KOPT-K1 (cell line): ENCODE measurements around the gene GLA.

Experiments
- H3K27ac ChIP-seq: fragments of 200-600 bp; sonication (generic); 2 replicates; pipeline ENCODE4 v1.5.1; 2016; ENCODE audit warnings: antibody characterized with exemption, mild to moderate bottlenecking, low read depth, low read length; ENCODE audit not compliant: poor library complexity, severe bottlenecking
- H3K36me3 ChIP-seq: fragments of 200-600 bp; sonication (generic); 2 replicates; pipeline ENCODE4 v1.5.1; 2017; ENCODE audit warnings: antibody characterized with exemption, mild to moderate bottlenecking, low read length, moderate library complexity; ENCODE audit not compliant: insufficient read depth
- H3K9me3 ChIP-seq: fragments of 200-600 bp; sonication (generic); 2 replicates; pipeline ENCODE4 v1.5.1; 2017; ENCODE audit warnings: antibody characterized with exemption, low read length, mild to moderate bottlenecking; ENCODE audit not compliant: insufficient read depth, poor library complexity, severe bottlenecking

The GLA gene

DNA sequence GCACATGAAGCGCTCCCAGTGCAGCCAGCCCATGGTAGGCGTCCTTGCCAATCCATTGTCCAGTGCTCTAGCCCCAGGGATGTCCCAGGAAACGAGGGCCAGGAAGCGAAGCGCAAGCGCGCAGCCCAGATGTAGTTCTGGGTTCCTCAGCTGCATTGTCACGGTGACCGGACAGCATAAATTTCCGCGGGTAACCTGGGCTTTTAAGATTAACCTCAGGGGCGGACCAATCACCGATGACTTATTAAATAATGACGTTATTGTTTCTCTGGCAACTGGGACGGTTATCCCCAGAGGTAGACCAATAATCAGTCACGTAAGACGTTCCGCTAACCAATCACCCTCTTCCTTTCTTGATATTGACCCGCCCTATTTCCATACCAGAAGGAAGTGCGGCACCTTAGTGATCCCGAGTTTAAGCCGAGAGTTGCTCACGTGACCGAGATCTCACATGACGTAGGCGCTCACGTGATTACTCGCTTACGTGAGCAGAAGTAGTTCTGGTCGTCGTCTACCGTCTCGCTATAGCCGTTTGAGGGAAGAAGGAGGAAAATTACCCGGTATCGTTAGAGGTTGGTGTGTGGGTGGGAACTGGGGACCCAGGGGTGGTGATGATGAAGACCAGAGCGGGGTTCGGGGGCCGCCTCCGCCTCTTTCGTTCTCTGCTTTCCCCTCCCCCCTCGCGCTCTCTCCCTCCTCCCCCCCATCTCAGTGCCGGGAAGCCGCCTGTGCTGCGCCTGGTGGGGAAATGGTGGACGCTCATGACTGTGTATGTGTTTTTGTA lies at the start of gene GLA, which contains the start of gene HNRNPH2:
Gene GLA, minus strand, starts transcription at position 178 of the 784 bp plus-strand sequence. Its CDS starts 22 bp downstream, at position 156.
Gene HNRNPH2, plus strand, starts transcription at position 475 of the 784 bp plus-strand sequence. CDS start 3,767 bp downstream, outside the sequence.
- H3K36me3 ChIP-seq: peaks cover 25% of the 10 kb centered on the region
- H3K9me3 ChIP-seq: no peaks in the 10 kb centered on the region
- H3K27ac ChIP-seq: peak within 1 kb of the TSS; percentile 86

DNA sequence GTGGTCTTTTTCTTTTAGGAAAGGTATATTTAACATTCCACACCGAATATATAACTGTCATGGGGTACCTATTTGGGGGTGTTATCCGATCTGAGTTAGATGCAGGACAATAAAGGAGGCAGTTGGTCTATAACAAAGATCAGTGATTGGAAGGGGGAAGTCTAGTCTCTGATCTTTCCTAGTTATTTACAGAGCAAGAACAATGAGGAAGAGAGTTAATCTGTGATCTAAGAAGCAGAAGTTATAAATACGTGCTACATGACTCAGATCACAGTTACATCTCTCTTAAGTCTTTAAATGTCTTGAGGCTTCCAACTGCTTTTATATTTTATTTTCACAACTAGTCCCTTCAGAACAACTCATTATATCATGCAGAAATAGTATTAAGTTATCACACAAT lies 44.3 kb upstream of the GLA start:
- Histone ChIP-seq H3K27ac (no peak overlapping the region), H3K9me3 (no peaks in the 10 kb centered on the region), H3K36me3 (no peaks in the 10 kb centered on the region)

DNA sequence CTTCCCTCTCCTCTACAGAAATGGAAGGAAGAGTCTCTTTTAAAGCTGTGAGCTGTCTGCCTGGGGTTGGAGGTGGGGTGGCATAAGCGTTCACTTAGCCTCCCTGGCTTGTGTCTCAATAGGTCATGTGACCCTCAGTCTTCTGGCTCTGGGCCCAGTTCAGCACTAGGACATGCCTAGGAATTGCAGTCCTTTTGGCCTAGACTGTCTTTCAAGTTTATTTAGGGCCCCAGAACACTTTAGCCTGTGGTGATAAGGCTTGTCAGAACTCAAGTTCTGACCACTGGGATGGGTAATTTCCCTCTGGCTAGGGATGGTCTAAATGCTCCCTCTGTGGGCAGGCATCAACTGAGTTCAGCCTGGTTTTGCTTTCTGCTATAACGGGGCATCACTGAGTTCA lies 43.2 kb upstream of the GLA start:
- no peaks in the 10 kb centered on the region for H3K36me3 ChIP-seq
- H3K9me3 ChIP-seq: no peaks in the 10 kb centered on the region
- H3K27ac ChIP-seq: no peak overlapping the region

- H3K27ac ChIP-seq: no peak overlapping the region
- no peaks in the 10 kb centered on the region for H3K9me3 ChIP-seq
- no peaks in the 10 kb centered on the region for H3K36me3 ChIP-seq
Measured at GRCh38 chrX:101450085-101450484, 42.4 kb upstream of the GLA start.

DNA sequence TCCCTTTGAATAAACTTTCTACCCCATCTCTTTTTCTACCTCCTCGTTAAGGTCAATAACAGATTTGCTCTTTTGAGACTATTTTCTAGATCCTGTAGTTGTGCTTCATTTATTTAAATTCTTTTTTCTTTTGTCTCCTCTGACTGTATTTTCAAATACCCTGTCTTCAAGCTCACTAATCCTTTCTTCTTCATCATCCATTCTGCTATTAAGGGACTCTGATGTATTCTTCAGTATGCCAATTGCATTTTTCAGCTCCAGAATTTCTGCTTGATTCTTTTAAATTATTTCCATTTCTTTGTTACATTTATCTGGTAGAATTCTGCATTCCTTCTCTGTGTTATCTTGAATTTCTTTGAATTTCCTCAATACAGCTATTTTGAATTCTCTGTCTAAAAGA lies 41.6 kb upstream of the GLA start:
- Histone ChIP-seq H3K27ac (no peak overlapping the region), H3K36me3 (no peaks in the 10 kb centered on the region), H3K9me3 (no peaks in the 10 kb centered on the region)

GRCh38 chrX:101442085-101442484 lies 34.4 kb upstream of the GLA start:
- Histone ChIP-seq H3K9me3 (no peaks in the 10 kb centered on the region), H3K27ac (no peak overlapping the region), H3K36me3 (no peaks in the 10 kb centered on the region)

DNA sequence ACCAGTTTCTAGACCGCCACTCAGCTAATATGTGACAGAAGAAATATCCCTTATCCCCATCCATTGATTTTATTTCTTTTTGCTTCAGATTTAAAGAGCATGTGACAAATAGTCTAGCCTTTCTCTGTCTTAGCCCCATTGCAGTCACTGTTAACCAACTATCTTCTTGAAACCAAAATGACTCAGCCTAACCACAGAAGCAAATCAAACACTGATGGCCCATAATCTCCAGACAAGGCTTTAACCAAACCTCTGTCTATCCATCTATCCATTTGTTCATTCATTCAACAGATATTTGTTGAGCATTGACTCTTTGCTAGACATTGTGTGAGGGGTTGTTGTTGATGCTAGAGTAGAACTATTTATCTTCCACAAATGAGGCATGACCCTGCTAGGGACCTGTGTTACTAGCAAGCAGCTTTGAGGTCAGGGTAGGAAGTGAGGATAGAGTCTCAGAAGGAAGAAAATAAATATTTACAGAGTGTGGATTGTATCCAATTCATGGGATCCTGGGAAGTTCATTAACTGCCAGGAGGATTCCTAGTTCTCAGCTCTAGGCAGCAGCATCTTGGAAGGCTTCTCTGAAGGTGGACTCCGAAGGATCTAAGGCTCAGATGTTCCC lies 22.8 kb upstream of the GLA start:
- H3K9me3 ChIP-seq: no peaks in the 10 kb centered on the region
- no peak overlapping the region for H3K27ac ChIP-seq
- no peaks in the 10 kb centered on the region for H3K36me3 ChIP-seq

DNA sequence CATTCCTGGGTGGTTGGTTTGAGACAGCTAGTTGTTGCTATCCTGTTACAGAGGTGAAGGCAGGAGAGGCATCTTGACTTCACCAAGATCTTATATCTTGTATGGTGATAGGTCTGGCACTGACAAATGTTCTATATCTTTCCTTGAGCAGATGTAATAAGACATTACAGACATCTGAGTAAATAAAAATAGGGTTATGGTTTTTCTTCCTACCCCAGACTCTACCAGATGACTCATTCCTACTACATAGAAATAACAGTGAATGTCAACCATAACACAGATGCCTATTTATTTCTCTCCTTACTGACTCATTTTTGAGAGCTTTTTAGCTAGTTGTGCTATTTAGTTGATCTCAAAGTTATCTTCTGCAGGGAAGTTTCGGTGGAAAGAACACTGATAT lies 22.2 kb upstream of the GLA start:
- no peak overlapping the region for H3K27ac ChIP-seq
- H3K9me3 ChIP-seq: no peaks in the 10 kb centered on the region
- no peaks in the 10 kb centered on the region for H3K36me3 ChIP-seq

DNA sequence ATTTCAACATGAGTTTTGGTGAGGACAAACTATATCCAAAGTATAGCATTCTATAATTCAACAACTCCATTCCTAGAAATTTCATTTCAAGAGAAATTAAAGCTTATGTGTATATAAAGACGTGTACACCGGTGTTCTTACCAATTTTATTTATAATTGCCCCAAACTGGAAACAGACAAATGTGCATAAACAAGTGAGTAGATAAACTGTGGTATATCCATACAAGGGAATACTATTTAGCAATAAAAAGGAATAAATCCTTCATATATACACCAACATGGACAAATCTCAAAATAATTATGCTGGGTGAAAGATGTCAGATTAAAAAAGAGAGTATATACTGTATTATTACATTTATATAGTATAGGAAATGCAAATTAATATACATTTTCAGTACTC lies 20.2 kb upstream of the GLA start:
- H3K9me3 ChIP-seq: no peaks in the 10 kb centered on the region
- H3K27ac ChIP-seq: no peak overlapping the region
- H3K36me3 ChIP-seq: no peaks in the 10 kb centered on the region

GRCh38 chrX:101419489-101419888 lies 11.8 kb upstream of the GLA start:
- peaks cover 8% of the 10 kb centered on the region for H3K36me3 ChIP-seq
- H3K27ac ChIP-seq: no peak overlapping the region
- H3K9me3 ChIP-seq: no peaks in the 10 kb centered on the region

DNA sequence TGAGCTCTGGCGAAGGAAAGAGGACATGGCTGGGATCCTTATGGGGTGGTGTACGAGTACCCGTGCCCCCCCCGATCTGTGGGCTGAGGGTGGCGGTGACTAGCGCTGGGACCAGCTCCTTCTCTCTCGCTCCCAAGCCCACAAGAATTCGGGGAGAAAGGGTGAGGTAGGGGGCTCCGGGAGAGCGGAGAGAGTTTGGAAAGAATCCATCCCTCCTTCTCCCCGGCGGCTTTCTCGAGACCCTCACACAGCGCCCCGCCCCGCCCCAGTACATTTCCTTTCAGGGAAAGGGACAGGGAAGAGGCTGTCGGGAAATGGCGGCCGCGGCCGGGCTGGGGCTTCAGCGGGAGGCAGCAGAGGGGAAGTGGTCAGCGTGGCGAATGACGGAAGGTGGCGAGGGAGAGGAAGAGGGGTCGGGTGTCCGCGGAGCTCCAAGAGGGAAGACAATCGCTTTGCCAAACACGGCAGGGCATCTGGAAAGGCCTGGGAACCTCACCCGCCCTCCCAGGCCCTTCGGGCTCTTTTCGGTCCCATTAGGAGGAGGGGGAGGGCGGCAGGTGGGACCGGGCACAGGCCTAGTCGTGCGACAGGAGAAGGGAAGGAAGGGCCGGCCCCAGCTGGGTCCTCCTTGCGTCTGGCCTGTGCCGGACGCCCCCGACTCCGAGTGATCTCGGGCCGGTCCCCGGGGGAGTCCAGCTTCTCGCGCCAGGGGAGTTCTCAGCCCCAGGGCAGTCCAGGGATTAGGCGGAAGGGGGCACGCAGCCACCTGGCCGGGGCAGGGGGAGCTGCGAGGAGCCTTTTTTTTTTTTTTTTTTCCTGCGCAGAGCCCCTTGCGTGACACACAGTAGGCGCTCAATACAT lies 10.5 kb upstream of the GLA start:
- Histone ChIP-seq H3K9me3 (no peaks in the 10 kb centered on the region), H3K27ac (peak overlapping the region; percentile 37)

GRCh38 chrX:101417190-101417589 lies 9.5 kb upstream of the GLA start:
- peaks cover 26% of the 10 kb centered on the region for H3K36me3 ChIP-seq
- no peak overlapping the region for H3K27ac ChIP-seq
- H3K9me3 ChIP-seq: no peaks in the 10 kb centered on the region

More for the DNA sequence above, 10.5 kb upstream of the GLA start:
- H3K36me3 ChIP-seq: peaks cover 16% of the 10 kb centered on the region

DNA sequence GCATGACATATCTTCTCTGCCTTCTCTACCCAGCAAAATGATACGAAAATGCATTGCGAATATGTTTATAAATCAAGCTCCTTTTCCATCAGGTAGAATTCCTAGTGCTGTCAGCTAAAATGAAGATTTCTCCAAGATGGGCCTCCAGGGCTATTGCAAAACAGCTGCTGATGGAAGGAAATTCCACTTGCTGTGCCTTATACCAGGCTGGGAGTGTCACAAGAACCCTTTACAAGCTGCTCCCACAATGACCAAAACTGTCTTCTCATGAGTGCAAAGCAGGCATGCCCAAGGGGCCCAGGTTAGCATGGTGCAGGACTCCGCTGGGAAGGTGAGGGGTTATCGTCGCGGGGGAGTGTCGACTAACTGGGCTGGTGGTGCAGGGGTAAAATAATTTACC lies 9.0 kb upstream of the GLA start:
- Histone ChIP-seq H3K36me3 (peaks cover 31% of the 10 kb centered on the region), H3K9me3 (no peaks in the 10 kb centered on the region), H3K27ac (no peak overlapping the region)

- Histone ChIP-seq H3K27ac (no peak overlapping the region), H3K36me3 (peaks cover 32% of the 10 kb centered on the region), H3K9me3 (no peaks in the 10 kb centered on the region)
Measured at GRCh38 chrX:101415180-101416145, 7.7 kb upstream of the GLA start.
